ENCODE data around the gene CCNB3.

- TF ChIP-seq CTCF (IDR thresholded peaks at IDR 0.05) (no peak), POLR2A (IDR thresholded peaks at IDR 0.05) (no peak)
Measured at GRCh38 chrX:50206753-50207152, 2.2 kb downstream of the CCNB3 start.

All from heart left ventricle (tissue), 13 donors.